HG03432 (cell line): Measurements from ENCODE around the gene MID1.
"Not testable (repeated sequence)": the region's sequence is repeated elsewhere in the genome, so short reads cannot be mapped to it uniquely, and the experiment has no call there.

Source experiments
- ATAC-seq: cut with Tn5 transposase; IDR thresholded peaks from one replicate; pipeline ENCODE4 v1.9.1; 2021; ENCODE audit warnings: mild to moderate bottlenecking, moderate library complexity; ENCODE audit not compliant: unreplicated experiment

The MID1 gene

GRCh38 chrX:10617186-10617998 lies 3.0 kb downstream of the MID1 start:
- ATAC-seq, result no peak

GRCh38 chrX:10615931-10616774 lies 4.2 kb downstream of the MID1 start:
- ATAC-seq, result peak; percentile 46

GRCh38 chrX:10612215-10612614 lies 8.2 kb downstream of the MID1 start:
- ATAC-seq, result no peak

GRCh38 chrX:10611441-10612090 lies 8.8 kb downstream of the MID1 start:
- ATAC-seq, result no peak

GRCh38 chrX:10608099-10608498 lies 12.3 kb downstream of the MID1 start:
- no peak for ATAC-seq

GRCh38 chrX:10607233-10607632 lies 13.2 kb downstream of the MID1 start:
- no peak for ATAC-seq

- ATAC-seq, result no peak
Measured at GRCh38 chrX:10603612-10604011, 16.8 kb downstream of the MID1 start.

- no peak for ATAC-seq
Measured at GRCh38 chrX:10602646-10603045, 17.7 kb downstream of the MID1 start.

- ATAC-seq, result no peak
Measured at GRCh38 chrX:10600479-10600878, 19.9 kb downstream of the MID1 start.

- no peak for ATAC-seq
Measured at GRCh38 chrX:10598540-10598939, 21.8 kb downstream of the MID1 start.

- ATAC-seq, result no peak
Measured at GRCh38 chrX:10597871-10598270, 22.5 kb downstream of the MID1 start.

- ATAC-seq, result no peak
Measured at GRCh38 chrX:10591363-10592335, 28.7 kb downstream of the MID1 start.

- not testable (repeated sequence) for ATAC-seq
Measured at GRCh38 chrX:10589787-10590186, 30.6 kb downstream of the MID1 start.

GRCh38 chrX:10589098-10589497 lies 31.3 kb downstream of the MID1 start:
- ATAC-seq, result no peak

GRCh38 chrX:10584882-10585281 lies 35.5 kb downstream of the MID1 start:
- ATAC-seq, result not testable (repeated sequence)

- ATAC-seq, result no peak
Measured at GRCh38 chrX:10582945-10583344, 37.4 kb downstream of the MID1 start.

GRCh38 chrX:10582215-10582733 lies 38.1 kb downstream of the MID1 start:
- no peak for ATAC-seq

- ATAC-seq, result no peak
Measured at GRCh38 chrX:10579112-10580011, 41.0 kb downstream of the MID1 start.

- no peak for ATAC-seq
Measured at GRCh38 chrX:10578527-10578926, 41.9 kb downstream of the MID1 start.
